ENCODE data around the gene CDH13. TPM values are rescaled to one million over a fixed set of nuclear protein-coding genes. Genes with fewer than 3 reads are reported as not detected.

Gene CDH13
- total RNA-seq, 1 donor from 2014 or later = 45.1 TPM

GRCh38 chr16:83374979-83375378 lies 748.2 kb downstream of the CDH13 start:
- Mint-ChIP-seq H3K4me1 (ENCODE audit: low read depth) (no peaks in the 10 kb centered on the region), H3K27me3 (ENCODE audit: low read depth) (no peaks in the 10 kb centered on the region), H3K36me3 (ENCODE audit: low read depth) (no peaks in the 10 kb centered on the region), H3K27ac (ENCODE audit: unreplicated experiment) (no peak overlapping the region), H3K9me3 (ENCODE audit: low read depth) (no peaks in the 10 kb centered on the region), H3K4me3 (ENCODE audit: unreplicated experiment) (no peak overlapping the region)
- no peak for DNase-seq (ENCODE audit: low spot score)
- TF ChIP-seq, protein P1, sequence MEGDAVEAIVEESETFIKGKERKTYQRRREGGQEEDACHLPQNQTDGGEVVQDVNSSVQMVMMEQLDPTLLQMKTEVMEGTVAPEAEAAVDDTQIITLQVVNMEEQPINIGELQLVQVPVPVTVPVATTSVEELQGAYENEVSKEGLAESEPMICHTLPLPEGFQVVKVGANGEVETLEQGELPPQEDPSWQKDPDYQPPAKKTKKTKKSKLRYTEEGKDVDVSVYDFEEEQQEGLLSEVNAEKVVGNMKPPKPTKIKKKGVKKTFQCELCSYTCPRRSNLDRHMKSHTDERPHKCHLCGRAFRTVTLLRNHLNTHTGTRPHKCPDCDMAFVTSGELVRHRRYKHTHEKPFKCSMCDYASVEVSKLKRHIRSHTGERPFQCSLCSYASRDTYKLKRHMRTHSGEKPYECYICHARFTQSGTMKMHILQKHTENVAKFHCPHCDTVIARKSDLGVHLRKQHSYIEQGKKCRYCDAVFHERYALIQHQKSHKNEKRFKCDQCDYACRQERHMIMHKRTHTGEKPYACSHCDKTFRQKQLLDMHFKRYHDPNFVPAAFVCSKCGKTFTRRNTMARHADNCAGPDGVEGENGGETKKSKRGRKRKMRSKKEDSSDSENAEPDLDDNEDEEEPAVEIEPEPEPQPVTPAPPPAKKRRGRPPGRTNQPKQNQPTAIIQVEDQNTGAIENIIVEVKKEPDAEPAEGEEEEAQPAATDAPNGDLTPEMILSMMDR (IDR thresholded peaks at IDR 0.05) = no peak

DNA sequence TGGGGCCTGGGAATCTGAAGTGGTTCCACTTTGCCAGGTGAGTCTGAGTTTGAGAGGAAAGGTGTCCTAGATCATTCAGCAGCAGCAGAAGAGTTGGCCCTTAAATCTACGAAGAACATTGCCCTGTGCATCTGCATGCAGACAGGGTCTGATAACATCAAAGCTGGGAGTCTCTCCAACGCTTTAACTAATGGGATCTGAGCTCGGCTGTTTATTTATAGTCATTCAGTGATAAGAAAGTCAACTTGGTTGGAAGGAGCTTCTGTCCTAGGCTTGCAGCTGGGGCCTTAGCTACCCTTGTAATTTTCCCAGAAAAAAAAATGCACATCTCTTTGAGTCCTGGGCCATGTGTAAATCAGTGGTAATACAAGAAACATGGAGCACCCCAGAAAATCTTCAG lies 763.0 kb downstream of the CDH13 start:
- H3K36me3 Mint-ChIP-seq (ENCODE audit: low read depth) = no peaks in the 10 kb centered on the region
- no peaks in the 10 kb centered on the region for H3K27me3 Mint-ChIP-seq (ENCODE audit: low read depth)
- no peak for DNase-seq (ENCODE audit: low spot score)
- no peak overlapping the region for H3K4me3 Mint-ChIP-seq (ENCODE audit: unreplicated experiment)
- H3K4me1 Mint-ChIP-seq (ENCODE audit: low read depth) = peaks cover 18% of the 10 kb centered on the region
- TF ChIP-seq, protein P1 (IDR thresholded peaks at IDR 0.05) = no peak
- peaks cover 11% of the 10 kb centered on the region for H3K9me3 Mint-ChIP-seq (ENCODE audit: low read depth)
- no peak overlapping the region for H3K27ac Mint-ChIP-seq (ENCODE audit: unreplicated experiment)

DNA sequence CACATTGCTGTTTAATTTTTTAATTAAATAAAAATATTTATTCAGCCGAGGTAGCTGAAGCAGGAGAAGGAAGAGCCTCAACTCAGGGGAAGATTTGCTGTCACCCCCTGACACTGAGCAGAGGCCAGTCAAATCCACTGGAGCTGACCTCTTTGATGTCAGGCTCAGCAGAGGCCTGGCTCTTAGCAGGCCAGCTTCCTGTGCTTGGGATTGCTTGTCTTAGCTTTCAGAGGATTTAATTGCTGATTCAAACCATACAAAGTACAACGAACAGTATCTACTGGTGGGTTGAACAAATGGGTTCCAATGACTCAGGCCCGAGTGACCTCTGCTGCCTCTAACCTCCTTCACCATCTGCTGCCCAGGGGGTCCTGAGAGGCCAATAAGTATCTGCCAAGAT lies 764.0 kb downstream of the CDH13 start:
- Mint-ChIP-seq H3K4me1 (ENCODE audit: low read depth) (peaks cover 18% of the 10 kb centered on the region), H3K36me3 (ENCODE audit: low read depth) (no peaks in the 10 kb centered on the region), H3K27me3 (ENCODE audit: low read depth) (no peaks in the 10 kb centered on the region), H3K9me3 (ENCODE audit: low read depth) (peaks cover 13% of the 10 kb centered on the region), H3K4me3 (ENCODE audit: unreplicated experiment) (no peak overlapping the region), H3K27ac (ENCODE audit: unreplicated experiment) (no peak overlapping the region)
- TF ChIP-seq, protein P1 (IDR thresholded peaks at IDR 0.05) = no peak
- no peak for DNase-seq (ENCODE audit: low spot score)

DNA sequence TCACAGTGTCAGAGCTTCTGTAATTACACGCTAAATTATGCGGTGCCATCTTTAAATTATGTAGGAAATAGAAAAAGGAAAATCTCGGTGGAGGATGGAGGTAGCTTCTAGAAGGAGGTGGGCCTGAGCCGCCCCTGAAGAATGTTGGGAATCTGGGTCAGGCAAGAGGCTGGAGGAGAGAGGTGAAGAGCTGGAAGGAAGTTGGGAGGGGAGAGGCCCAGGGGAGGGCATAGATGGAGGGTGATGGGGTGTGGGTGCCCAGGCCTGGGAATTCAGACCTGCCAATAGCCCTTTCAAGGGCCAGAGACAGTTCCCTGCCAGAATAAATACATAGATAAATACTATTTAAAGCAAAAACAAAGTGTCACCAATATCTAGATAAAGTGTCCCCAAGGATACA lies 766.0 kb downstream of the CDH13 start:
- Mint-ChIP-seq H3K27me3 (ENCODE audit: low read depth) (no peaks in the 10 kb centered on the region), H3K27ac (ENCODE audit: unreplicated experiment) (peak overlapping the region; percentile 93), H3K4me1 (ENCODE audit: low read depth) (peaks cover 18% of the 10 kb centered on the region), H3K9me3 (ENCODE audit: low read depth) (peaks cover 15% of the 10 kb centered on the region), H3K4me3 (ENCODE audit: unreplicated experiment) (no peak overlapping the region), H3K36me3 (ENCODE audit: low read depth) (no peaks in the 10 kb centered on the region)
- TF ChIP-seq, protein P1 (IDR thresholded peaks at IDR 0.05) = no peak
- DNase-seq (ENCODE audit: low spot score) = no peak

- Mint-ChIP-seq H3K4me1 (ENCODE audit: low read depth) (peaks cover 18% of the 10 kb centered on the region), H3K27ac (ENCODE audit: unreplicated experiment) (peak overlapping the region; percentile 93), H3K9me3 (ENCODE audit: low read depth) (peaks cover 15% of the 10 kb centered on the region), H3K36me3 (ENCODE audit: low read depth) (no peaks in the 10 kb centered on the region), H3K4me3 (ENCODE audit: unreplicated experiment) (no peak overlapping the region), H3K27me3 (ENCODE audit: low read depth) (no peaks in the 10 kb centered on the region)
- DNase-seq (ENCODE audit: low spot score) = no peak
- TF ChIP-seq, protein P1 (IDR thresholded peaks at IDR 0.05) = peak; percentile 54
Observed at GRCh38 chr16:83393196-83393981, 766.6 kb downstream of the CDH13 start.
